ENCODE data around the gene ZRANB3.

- TF ChIP-seq EZH2 (IDR thresholded peaks at IDR 0.05; ENCODE audit: borderline replicate concordance) (no peak), CTCF (IDR thresholded peaks at IDR 0.05; ENCODE audit: poor library complexity) (no peak)
Measured at GRCh38 chr2:135451966-135452365, 79.1 kb downstream of the ZRANB3 start.

All from hepatocyte (in vitro differentiated cells).